HCT116 (cell line): ENCODE data around the gene BFSP2. TPM values are rescaled to one million over a fixed set of nuclear protein-coding genes. Genes with fewer than 3 reads are reported as not detected.

ENCODE experiments used
- ATAC-seq: fragments of 200-7000 bp; cut with Tn5 transposase; 2 replicates; pipeline ENCODE4 v1.9.1; 2020; ENCODE audit warnings: mild to moderate bottlenecking, moderate library complexity
- BruUV-seq: library from RNA; stranded (reverse); fragments of 400-500 nt; replicated peaks from 2 replicates; lab custom pipeline; 2021; lab: Mats Ljungman, UMichigan
- CTCF ChIA-PET: fragments of 300-600 bp; sonication (Branson Sonifier 250); formaldehyde crosslinking; loops from one replicate; lab custom pipeline; 2021; ENCODE audit warnings: antibody characterized with exemption; lab: Charles Lee
- POLR2A ChIA-PET: fragments of 300-600, 350-600 bp; sonication (Branson Sonifier 250); formaldehyde crosslinking; loops from one replicate; lab custom pipeline; 2021; ENCODE audit warnings: antibody characterized with exemption; lab: Charles Lee
- RAD21 ChIA-PET, 2 experiments: fragments of 300-600 bp; sonication (Branson Sonifier 250); formaldehyde crosslinking; loops; one replicate each; lab custom pipeline; 2023; ENCODE audit warnings: low total read pairs in 2 of 2; ENCODE audit not compliant: uncharacterized antibody in 2 of 2, unreplicated experiment in 2 of 2, low non-redundant PET in 1 of 2; lab: Charles Lee
- DNase-seq: peaks from one replicate; pipeline ENCODE4 v3.0.0-alpha.2; 2010; ENCODE audit warnings: low read depth, low spot score
- H2AFZ ChIP-seq: fragments of 200-600 bp; shearing (Covaris generic), sonication (generic); 2 replicates; pipeline ENCODE4 v1.6.1; 2017; ENCODE audit warnings: low read depth, mixed run types, mixed read lengths, antibody characterized with exemption, low read length; ENCODE audit not compliant: poor library complexity, severe bottlenecking
- H3K27ac ChIP-seq: 2 replicates; pipeline ENCODE4 v1.5.1; 2012; ENCODE audit warnings: low read depth, low read length
- H3K27me3 ChIP-seq: fragments of 200-600 bp; sonication (generic); 2 replicates; pipeline ENCODE4 v1.6.1; 2016; ENCODE audit warnings: mixed run types, low read length, mixed read lengths; ENCODE audit not compliant: insufficient read depth
- H3K36me3 ChIP-seq, 2 experiments: fragments of 200-500 bp in 1 of 2; fragments of 200-600 bp in 1 of 2; sonication (Bioruptor generic) in 1 of 2; sonication (generic) in 1 of 2; 2 replicates each; pipeline versions ENCODE4 v1.5.1 to v1.6.1; 2014 to 2016; ENCODE audit warnings: low read length in 2 of 2, inconsistent platforms in 1 of 2, mixed read lengths in 1 of 2, mixed run types in 1 of 2; ENCODE audit not compliant: insufficient read depth in 2 of 2, control insufficient read depth in 1 of 2
- H3K4me1 ChIP-seq, 2 experiments: fragments of 200-600 bp in 1 of 2; sonication (generic) in 1 of 2; 2 replicates each; pipeline versions ENCODE4 v1.5.1 to v1.6.1; 2012 to 2017; ENCODE audit warnings: low read length in 2 of 2, inconsistent platforms in 1 of 2, mild to moderate bottlenecking in 1 of 2, mixed read lengths in 1 of 2, mixed run types in 1 of 2, moderate library complexity in 1 of 2; ENCODE audit not compliant: insufficient read depth in 2 of 2, control insufficient read depth in 1 of 2
- H3K4me2 ChIP-seq: fragments of 200-600 bp; sonication (generic); 2 replicates; pipeline ENCODE4 v1.6.1; 2017; ENCODE audit warnings: mixed run types, low read length, mixed read lengths
- H3K4me3 ChIP-seq, 2 experiments: fragments of 200-600 bp in 1 of 2; sonication (generic) in 1 of 2; replicated peaks in 1 of 2; 2 replicates each; pipeline ENCODE4 v1.5.1; 2011 to 2016; ENCODE audit warnings: low read length in 2 of 2, control low read depth in 1 of 2, low read depth in 1 of 2, mild to moderate bottlenecking in 1 of 2, mixed read lengths in 1 of 2, mixed run types in 1 of 2
- H3K79me2 ChIP-seq: fragments of 200-600 bp; sonication (generic); 2 replicates; pipeline ENCODE4 v1.6.1; 2017; ENCODE audit warnings: mild to moderate bottlenecking, mixed run types, low read length, moderate library complexity, mixed read lengths; ENCODE audit not compliant: insufficient read depth
- H3K9ac ChIP-seq: fragments of 200-600 bp; sonication (generic); 2 replicates; pipeline ENCODE4 v1.6.1; 2016; ENCODE audit warnings: low read length, mixed read lengths
- H3K9me2 ChIP-seq: fragments of 200-600 bp; sonication (generic), shearing (Covaris generic); 2 replicates; pipeline ENCODE4 v1.6.1; 2017; ENCODE audit warnings: mixed run types, mild to moderate bottlenecking, moderate library complexity; ENCODE audit not compliant: insufficient read depth
- H3K9me3 ChIP-seq, 2 experiments: fragments of 200-500 bp in 1 of 2; fragments of 200-600 bp in 1 of 2; sonication (Bioruptor generic) in 1 of 2; sonication (generic) in 1 of 2; 2 replicates each; pipeline ENCODE4 v1.6.1; 2014 to 2017; ENCODE audit warnings: low read length in 2 of 2, mixed read lengths in 2 of 2, inconsistent platforms in 1 of 2, low read depth in 1 of 2, mild to moderate bottlenecking in 1 of 2, mixed run types in 1 of 2, moderate library complexity in 1 of 2; ENCODE audit not compliant: control insufficient read depth in 1 of 2, insufficient read depth in 1 of 2
- H4K20me1 ChIP-seq: fragments of 200-600 bp; sonication (generic), shearing (Covaris generic); 2 replicates; pipeline ENCODE4 v1.6.1; 2017; ENCODE audit warnings: mixed run types, mild to moderate bottlenecking, moderate library complexity; ENCODE audit not compliant: insufficient read depth
- EZH2 ChIP-seq: fragments of 200-600 bp; sonication (generic); IDR thresholded peaks from 2 replicates; pipeline ENCODE4 v1.6.1; 2017; ENCODE audit warnings: antibody characterized with exemption, mixed run types
- EZH2phosphoT487 ChIP-seq: fragments of 200-600 bp; IDR thresholded peaks from 2 replicates; pipeline ENCODE4 v1.6.1; 2018; ENCODE audit warnings: antibody characterized with exemption, borderline replicate concordance
- FOSL1 ChIP-seq: IDR thresholded peaks from 2 replicates; pipeline ENCODE4 v1.6.1; 2012; ENCODE audit warnings: low read depth
- POLR2AphosphoS5 ChIP-seq: IDR thresholded peaks from 2 replicates; pipeline ENCODE4 v1.6.1; 2011; ENCODE audit warnings: mild to moderate bottlenecking, low read depth, low read length, moderate library complexity
- RAD21 ChIP-seq: IDR thresholded peaks from 2 replicates; pipeline ENCODE4 v1.6.1; 2012; ENCODE audit warnings: low read depth, mild to moderate bottlenecking
- SIN3A ChIP-seq: IDR thresholded peaks from 2 replicates; pipeline ENCODE4 v1.6.1; 2012; ENCODE audit warnings: low read depth
- SP1 ChIP-seq: IDR thresholded peaks from 2 replicates; pipeline ENCODE4 v1.6.1; 2012; ENCODE audit warnings: low read depth
- YY1 ChIP-seq: IDR thresholded peaks from 2 replicates; pipeline ENCODE4 v1.6.1; 2011; ENCODE audit warnings: low read length, low read depth, moderate library complexity, mild to moderate bottlenecking; ENCODE audit not compliant: insufficient replicate concordance; ENCODE audit errors: extremely low read depth
- ZFX ChIP-seq: fragments of 450-650 bp; IDR thresholded peaks from 2 replicates; pipeline ENCODE4 v1.6.1; 2017
- ZNF274 ChIP-seq: fragments of 200-500 bp; sonication (Bioruptor generic); IDR thresholded peaks from 2 replicates; pipeline ENCODE4 v1.6.1; 2014; ENCODE audit warnings: mild to moderate bottlenecking, low read depth, low read length, inconsistent platforms
- intact Hi-C: fragments of 100-400 bp; cut with micrococcal nuclease; formaldehyde crosslinking; loops from 2 replicates; pipeline ENCODE4 v1.10.0; 2022
- total RNA-seq: library from RNA; stranded (reverse); gene quantifications from one replicate; pipeline ENCODE4 v1.2.1, GENCODE V29; 2021; ENCODE audit not compliant: unreplicated experiment
- TF ChIP-seq, protein P1 (sequence below): IDR thresholded peaks from 2 replicates; pipeline ENCODE4 v1.6.1; 2012
- TF ChIP-seq, protein P2 (sequence below): IDR thresholded peaks from 2 replicates; pipeline ENCODE4 v1.6.1; 2012; ENCODE audit warnings: low read depth
- TF ChIP-seq, protein P3 (sequence below), 3 experiments: fragments of 200-600 bp in 1 of 3; sonication (generic) in 1 of 3; IDR thresholded peaks in 2 of 3; conservative IDR thresholded peaks in 1 of 3; 2 replicates each; pipeline ENCODE4 v1.5.1; 2012 to 2017; ENCODE audit warnings: low read depth in 2 of 3, low read length in 2 of 3, antibody characterized with exemption in 1 of 3, borderline replicate concordance in 1 of 3, control low read depth in 1 of 3, mild to moderate bottlenecking in 1 of 3, mixed read lengths in 1 of 3, mixed run types in 1 of 3, moderate library complexity in 1 of 3; ENCODE audit not compliant: insufficient read depth in 1 of 3
- TF ChIP-seq, protein P4 (sequence below): IDR thresholded peaks from 2 replicates; pipeline ENCODE4 v1.6.1; 2012
- TF ChIP-seq, protein P5 (sequence below): IDR thresholded peaks from 2 replicates; pipeline ENCODE4 v1.6.1; 2011; ENCODE audit warnings: mild to moderate bottlenecking, low read length, moderate library complexity; ENCODE audit not compliant: insufficient replicate concordance; ENCODE audit errors: extremely low read depth

BFSP2 gene
- total RNA-seq, 1 experiment from 2014 or later: not detected

DNA sequence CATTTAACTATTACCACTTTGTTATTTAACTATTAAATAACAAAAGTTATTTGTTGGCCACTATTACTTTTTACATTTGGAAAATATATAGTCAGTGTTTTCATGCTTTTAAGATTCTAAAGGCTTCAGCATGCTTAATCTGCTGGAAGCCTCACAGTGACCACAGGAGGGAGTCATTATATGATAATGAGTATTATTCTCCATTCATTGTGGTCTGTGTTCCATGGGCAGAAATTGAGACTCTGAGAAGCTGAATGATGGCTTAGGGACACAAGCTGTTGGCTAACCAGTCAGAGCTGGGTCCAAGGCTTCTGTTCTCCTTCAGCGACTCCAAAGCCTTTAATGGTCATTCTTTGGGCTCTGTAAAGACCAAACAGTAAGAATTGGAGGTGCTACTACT is 64.7 kb downstream of the BFSP2 start:
- ChIA-PET CTCF (interaction anchor here (0.5 to 1.9 kb wide), 8 partner anchors 19 to 738 kb away, joined by 3 to 12 read pairs (median 4); partner anchors contain the start of gene CDV3), POLR2A (no interaction called here), RAD21 (interaction anchor here in 1 of 2 experiments (0.7 to 1.1 kb wide), 2 partner anchors 114 to 182 kb away, joined by 3 read pairs; no protein-coding TSS in a partner anchor)
- Histone ChIP-seq H3K36me3 (no peaks in the 10 kb centered on the region), H3K27ac (no peak overlapping the region), H3K79me2 (no peaks in the 10 kb centered on the region), H3K4me1 (no peaks in the 10 kb centered on the region), H2AFZ (peak overlapping the region; percentile 12), H3K9ac (no peak overlapping the region), H3K9me3 (no peaks in the 10 kb centered on the region), H3K4me2 (no peak overlapping the region), H3K9me2 (no peaks in the 10 kb centered on the region), H4K20me1 (no peaks in the 10 kb centered on the region), H3K27me3 (no peaks in the 10 kb centered on the region), H3K4me3 (no peak overlapping the region)
- intact Hi-C loops: loop anchor here (1.0 to 10.0 kb wide), 3 partner anchors 110 to 460 kb away; partner anchors contain the start of gene TOPBP1
- TF ChIP-seq YY1: no peak
- TF ChIP-seq SIN3A: no peak
- TF ChIP-seq, protein P1, sequence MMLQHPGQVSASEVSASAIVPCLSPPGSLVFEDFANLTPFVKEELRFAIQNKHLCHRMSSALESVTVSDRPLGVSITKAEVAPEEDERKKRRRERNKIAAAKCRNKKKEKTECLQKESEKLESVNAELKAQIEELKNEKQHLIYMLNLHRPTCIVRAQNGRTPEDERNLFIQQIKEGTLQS: no peak
- TF ChIP-seq, protein P2, sequence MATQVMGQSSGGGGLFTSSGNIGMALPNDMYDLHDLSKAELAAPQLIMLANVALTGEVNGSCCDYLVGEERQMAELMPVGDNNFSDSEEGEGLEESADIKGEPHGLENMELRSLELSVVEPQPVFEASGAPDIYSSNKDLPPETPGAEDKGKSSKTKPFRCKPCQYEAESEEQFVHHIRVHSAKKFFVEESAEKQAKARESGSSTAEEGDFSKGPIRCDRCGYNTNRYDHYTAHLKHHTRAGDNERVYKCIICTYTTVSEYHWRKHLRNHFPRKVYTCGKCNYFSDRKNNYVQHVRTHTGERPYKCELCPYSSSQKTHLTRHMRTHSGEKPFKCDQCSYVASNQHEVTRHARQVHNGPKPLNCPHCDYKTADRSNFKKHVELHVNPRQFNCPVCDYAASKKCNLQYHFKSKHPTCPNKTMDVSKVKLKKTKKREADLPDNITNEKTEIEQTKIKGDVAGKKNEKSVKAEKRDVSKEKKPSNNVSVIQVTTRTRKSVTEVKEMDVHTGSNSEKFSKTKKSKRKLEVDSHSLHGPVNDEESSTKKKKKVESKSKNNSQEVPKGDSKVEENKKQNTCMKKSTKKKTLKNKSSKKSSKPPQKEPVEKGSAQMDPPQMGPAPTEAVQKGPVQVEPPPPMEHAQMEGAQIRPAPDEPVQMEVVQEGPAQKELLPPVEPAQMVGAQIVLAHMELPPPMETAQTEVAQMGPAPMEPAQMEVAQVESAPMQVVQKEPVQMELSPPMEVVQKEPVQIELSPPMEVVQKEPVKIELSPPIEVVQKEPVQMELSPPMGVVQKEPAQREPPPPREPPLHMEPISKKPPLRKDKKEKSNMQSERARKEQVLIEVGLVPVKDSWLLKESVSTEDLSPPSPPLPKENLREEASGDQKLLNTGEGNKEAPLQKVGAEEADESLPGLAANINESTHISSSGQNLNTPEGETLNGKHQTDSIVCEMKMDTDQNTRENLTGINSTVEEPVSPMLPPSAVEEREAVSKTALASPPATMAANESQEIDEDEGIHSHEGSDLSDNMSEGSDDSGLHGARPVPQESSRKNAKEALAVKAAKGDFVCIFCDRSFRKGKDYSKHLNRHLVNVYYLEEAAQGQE: no peak
- TF ChIP-seq ZNF274: no peak
- no peak for TF ChIP-seq FOSL1
- no peak for TF ChIP-seq EZH2
- no peak for TF ChIP-seq ZFX
- TF ChIP-seq RAD21: peak; percentile 58
- TF ChIP-seq, protein P3, sequence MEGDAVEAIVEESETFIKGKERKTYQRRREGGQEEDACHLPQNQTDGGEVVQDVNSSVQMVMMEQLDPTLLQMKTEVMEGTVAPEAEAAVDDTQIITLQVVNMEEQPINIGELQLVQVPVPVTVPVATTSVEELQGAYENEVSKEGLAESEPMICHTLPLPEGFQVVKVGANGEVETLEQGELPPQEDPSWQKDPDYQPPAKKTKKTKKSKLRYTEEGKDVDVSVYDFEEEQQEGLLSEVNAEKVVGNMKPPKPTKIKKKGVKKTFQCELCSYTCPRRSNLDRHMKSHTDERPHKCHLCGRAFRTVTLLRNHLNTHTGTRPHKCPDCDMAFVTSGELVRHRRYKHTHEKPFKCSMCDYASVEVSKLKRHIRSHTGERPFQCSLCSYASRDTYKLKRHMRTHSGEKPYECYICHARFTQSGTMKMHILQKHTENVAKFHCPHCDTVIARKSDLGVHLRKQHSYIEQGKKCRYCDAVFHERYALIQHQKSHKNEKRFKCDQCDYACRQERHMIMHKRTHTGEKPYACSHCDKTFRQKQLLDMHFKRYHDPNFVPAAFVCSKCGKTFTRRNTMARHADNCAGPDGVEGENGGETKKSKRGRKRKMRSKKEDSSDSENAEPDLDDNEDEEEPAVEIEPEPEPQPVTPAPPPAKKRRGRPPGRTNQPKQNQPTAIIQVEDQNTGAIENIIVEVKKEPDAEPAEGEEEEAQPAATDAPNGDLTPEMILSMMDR (IDR thresholded peaks at IDR 0.05 in 2 of 3, conservative IDR thresholded peaks at IDR 0.05 in 1 of 3; ENCODE audit: borderline replicate concordance in 1 of 3, insufficient read depth in 1 of 3, low read depth in 2 of 3, low read length in 2 of 3): peak; percentile 34 to 48 (median 42); a peak in 4 of 6 replicates
- no peak for TF ChIP-seq POLR2AphosphoS5
- TF ChIP-seq EZH2phosphoT487: no peak
- TF ChIP-seq, protein P4, sequence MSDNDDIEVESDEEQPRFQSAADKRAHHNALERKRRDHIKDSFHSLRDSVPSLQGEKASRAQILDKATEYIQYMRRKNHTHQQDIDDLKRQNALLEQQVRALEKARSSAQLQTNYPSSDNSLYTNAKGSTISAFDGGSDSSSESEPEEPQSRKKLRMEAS: no peak
- TF ChIP-seq SP1: no peak
- TF ChIP-seq, protein P5, sequence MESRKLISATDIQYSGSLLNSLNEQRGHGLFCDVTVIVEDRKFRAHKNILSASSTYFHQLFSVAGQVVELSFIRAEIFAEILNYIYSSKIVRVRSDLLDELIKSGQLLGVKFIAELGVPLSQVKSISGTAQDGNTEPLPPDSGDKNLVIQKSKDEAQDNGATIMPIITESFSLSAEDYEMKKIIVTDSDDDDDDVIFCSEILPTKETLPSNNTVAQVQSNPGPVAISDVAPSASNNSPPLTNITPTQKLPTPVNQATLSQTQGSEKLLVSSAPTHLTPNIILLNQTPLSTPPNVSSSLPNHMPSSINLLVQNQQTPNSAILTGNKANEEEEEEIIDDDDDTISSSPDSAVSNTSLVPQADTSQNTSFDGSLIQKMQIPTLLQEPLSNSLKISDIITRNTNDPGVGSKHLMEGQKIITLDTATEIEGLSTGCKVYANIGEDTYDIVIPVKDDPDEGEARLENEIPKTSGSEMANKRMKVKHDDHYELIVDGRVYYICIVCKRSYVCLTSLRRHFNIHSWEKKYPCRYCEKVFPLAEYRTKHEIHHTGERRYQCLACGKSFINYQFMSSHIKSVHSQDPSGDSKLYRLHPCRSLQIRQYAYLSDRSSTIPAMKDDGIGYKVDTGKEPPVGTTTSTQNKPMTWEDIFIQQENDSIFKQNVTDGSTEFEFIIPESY: no peak
- BruUV-seq: no TSS peak
- DNase-seq (no peak), ATAC-seq (peak; percentile 85)
